HUDEP-2 (cell line): Measurements from ENCODE around the gene PP2D1.
A peak's percentile ranks its signal among the peaks of the same experiment; 100 is the strongest.
"Not testable (repeated sequence)": the region's sequence is repeated elsewhere in the genome, so short reads cannot be mapped to it uniquely, and the experiment has no call there.

Experiments
- DNase-seq, 76 experiments: peaks; one replicate each; lab custom pipeline; 2025; ENCODE audit not compliant: unreplicated experiment in 76 of 76; lab: John Stamatoyannopoulos, UW

PP2D1 gene

GRCh38 chr3:20040548-20041196, 28.6 kb upstream of the PP2D1 start:
- DNase-seq: peak in 74 of 76 experiments; percentile 14 to 84 (median 68)

- DNase-seq: peak in 72 of 76 experiments; percentile 8 to 86 (median 72)
Measured at GRCh38 chr3:20039765-20040547, 27.9 kb upstream of the PP2D1 start, which contains the start of gene KAT2B. TSS of gene KAT2B (plus strand) at chr3:20040446. CDS start at chr3:20040478, 32 bp downstream.

- DNase-seq: no peak
Measured at GRCh38 chr3:20039466-20039764, 27.4 kb upstream of the PP2D1 start.

DNA sequence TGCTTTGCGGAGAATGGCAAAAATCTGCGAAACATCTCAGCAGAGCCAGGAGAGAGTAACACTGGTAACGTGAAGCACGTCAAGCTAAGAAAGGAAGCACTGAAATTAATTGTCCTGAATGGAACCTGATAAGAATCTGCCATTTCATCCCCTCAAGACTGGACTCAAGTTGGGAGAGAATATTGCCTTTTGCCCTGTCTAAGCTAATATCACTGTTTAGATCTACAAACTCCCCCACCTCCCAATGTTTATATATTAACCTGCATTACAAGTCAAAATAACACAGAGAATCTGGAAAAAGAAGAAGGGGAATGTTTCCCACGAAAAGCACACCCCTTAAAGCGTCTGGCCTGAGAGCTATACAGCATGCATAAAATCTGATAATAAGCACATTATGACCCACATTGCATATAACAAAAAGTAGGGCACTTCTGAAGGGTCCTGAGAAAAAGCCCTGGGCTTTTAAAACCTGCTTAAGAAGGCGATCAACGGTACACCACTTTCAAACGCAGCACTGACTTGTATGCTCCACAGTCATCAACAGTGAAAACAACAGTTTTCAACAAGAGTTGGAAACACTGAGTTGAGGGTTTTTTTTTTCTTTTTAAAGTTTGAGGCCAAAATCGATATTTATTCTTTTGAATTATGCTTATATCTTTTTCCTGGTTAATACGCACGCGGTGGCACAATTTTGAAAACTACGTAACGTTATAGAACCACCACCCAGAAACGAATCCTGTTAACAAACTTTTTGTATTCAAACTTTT, 26.8 kb upstream of the PP2D1 start:
- DNase-seq: peak in 11 of 76 experiments; percentile 6 to 39 (median 12)

- DNase-seq: no peak
Measured at GRCh38 chr3:20037255-20037996, 25.4 kb upstream of the PP2D1 start.

GRCh38 chr3:20035019-20035418, 23.0 kb upstream of the PP2D1 start:
- no peak for DNase-seq

DNA sequence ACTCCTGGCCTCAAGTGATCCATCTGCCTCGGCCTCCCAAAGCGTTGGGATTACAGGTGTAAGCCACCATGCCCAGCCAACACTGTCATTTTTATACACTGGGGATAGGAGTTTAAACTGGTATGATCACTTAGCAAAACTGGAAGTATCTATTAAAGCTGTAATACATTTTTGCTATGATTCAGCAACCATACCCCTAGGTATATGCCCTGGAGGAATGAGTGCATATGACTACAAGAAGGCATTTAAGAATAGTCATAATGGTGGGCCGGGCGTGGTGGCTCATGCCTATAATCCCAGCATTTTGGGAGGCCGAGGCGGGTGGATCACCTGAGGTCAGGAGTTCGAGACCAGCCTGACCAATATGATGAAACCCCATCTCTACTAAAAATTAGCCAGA, 19.9 kb upstream of the PP2D1 start:
- not testable (repeated sequence) for DNase-seq

- DNase-seq: no peak
Measured at GRCh38 chr3:20028905-20029331, 16.9 kb upstream of the PP2D1 start.

GRCh38 chr3:20027136-20027535, 15.1 kb upstream of the PP2D1 start:
- no peak for DNase-seq

- DNase-seq: peak in 43 of 76 experiments; percentile 3 to 48 (median 25)
Measured at GRCh38 chr3:20023623-20024405, 11.8 kb upstream of the PP2D1 start.

DNA sequence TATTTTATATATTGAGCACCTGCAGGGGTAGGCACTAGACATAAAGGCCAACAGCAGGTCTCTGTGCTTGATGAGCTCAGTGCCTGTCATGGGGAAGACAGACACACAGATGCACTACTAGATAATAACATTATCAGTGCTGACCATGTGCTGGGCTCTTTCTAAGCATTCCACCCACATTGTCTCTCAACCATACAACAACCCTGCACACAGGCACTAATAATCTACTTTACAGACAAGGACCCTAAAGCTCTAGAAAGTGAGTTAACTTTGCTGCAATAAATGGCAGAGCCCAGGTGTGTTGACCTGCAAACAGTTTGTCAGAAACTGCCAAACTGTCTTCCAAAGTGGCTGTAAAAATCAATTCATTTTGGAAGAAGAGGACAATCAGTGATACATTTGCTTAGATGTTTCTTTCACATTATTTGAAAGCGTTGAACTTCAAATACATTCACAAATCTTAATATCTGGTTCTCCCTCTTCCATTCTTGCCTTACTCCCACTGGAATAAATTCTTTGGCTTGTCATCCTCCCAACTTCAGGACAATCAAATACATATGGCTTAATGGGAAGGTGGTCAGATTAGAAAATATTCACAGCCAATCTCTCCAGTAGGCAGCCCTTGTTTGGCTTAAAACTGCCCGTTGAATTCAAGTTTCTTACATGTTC, 11.0 kb upstream of the PP2D1 start:
- DNase-seq: peak in 75 of 76 experiments; percentile 4 to 95 (median 75)

DNA sequence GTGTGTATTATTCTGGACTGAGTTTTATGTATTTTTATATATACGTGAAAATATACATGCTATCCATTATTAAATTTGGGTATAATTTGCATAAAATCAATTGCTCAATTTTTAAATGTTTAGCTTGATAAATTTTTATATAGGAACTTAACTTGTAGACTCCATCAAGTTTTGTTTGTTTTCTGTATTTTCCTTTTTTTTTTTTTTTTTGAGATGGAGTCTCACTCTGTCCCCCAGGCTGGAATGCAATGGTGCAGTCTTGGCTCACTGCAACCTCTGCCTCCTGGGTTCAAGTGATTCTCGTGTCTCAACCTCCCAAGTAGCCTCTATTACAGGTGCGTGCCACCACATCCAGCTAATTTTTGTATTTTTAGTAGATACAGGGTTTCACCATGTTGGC, 4.0 kb upstream of the PP2D1 start:
- DNase-seq: not testable (repeated sequence)

DNA sequence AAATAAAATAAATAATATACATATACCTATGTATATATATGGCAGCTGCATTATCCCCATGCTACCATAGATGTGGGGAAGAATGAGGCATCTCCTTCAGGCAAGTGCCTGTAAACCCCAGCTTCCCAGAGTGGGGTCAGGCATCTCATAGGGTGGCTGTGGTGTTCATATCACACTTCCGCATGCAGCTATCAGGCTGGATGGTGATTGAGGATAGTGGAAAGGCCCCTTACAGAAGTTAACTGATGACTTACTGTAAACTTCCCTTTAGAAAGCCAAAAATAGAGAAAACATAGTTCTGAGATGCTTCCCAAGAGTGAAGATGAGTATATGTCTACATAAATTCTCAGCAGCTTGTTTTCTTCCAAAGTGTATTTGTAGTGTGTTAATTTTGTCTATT, 3.5 kb upstream of the PP2D1 start:
- peak in 62 of 76 experiments; percentile 2 to 75 (median 36) for DNase-seq

DNA sequence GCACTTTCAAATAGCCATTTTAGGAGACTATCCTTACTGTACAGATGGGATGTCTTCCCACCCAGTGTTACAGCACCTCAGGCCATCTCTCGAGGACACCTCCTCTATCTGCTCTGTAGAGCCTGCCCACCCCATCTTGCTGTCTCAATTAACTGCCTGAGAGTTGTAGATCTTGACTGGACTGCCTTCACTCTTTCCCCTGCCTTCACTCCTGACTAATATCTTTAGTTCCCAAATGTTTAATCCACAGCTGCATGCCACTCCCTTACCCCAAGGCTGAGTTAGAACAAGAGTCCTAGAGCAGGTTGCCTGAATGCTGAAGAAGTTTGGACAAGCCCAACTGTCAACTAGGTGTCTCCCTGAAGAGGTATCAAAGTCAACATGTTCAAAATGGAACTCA, 1.3 kb upstream of the PP2D1 start:
- peak in 17 of 76 experiments; percentile 4 to 39 (median 11) for DNase-seq

DNA sequence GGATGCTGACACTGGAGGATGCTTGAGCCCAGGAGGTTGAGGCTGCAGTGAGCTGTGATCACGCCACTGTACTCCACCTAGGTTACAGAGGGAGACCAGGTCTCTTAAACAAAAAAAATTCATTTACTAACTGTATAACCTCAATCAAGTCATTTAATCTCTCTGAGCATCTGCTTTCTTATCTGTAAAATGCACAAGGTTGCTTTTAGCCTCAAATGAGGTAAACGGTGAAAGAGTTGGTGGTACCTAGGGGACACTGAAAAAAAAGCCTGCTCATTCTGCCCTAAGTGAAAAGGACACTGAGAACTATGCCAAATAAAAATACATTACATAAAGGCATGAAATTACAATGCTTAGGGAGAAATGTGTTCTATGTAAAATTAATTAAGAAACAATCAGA, 3.4 kb downstream of the PP2D1 start:
- peak in 3 of 76 experiments; percentile 4 to 33 (median 29) for DNase-seq

GRCh38 chr3:20007960-20008359, 4.1 kb downstream of the PP2D1 start:
- no peak for DNase-seq

- no peak for DNase-seq
Measured at GRCh38 chr3:20001932-20002331, 10.1 kb downstream of the PP2D1 start.

- DNase-seq: no peak
Measured at GRCh38 chr3:19997502-19997901, 14.6 kb downstream of the PP2D1 start.

GRCh38 chr3:19994796-19995195, 17.3 kb downstream of the PP2D1 start:
- no peak for DNase-seq
